Activated CD4-positive, alpha-beta T cell treated with anti-CD3 and anti-CD28 coated beads, Interleukin-2, amount 50 U/mL, for 48 hours (primary cell): ENCODE results near the gene ERO1B.

Source experiments
- DNase-seq, 2 experiments: peaks; one replicate each; pipeline ENCODE4 v3.0.0-alpha.2; 2020

The ERO1B gene

DNA sequence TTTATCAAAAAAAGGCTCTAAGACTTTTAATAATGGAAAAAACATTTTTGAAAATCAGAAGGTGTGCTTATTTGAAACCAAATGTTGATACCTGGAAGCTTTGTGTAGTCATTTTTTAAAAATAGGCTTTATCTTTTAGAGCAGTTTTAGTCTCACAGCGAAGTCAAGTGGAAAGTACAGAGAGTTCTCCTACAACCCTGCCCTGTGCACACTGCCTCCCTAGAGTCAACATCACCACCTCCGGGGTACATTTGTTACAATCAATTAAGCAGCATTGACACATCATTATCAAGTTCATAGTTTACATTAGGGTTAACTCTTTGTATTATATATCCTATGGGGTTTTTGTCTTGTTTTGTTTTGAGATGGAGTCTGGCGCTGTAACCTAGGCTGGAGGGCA is 10.7 kb upstream of the ERO1B start:
- DNase-seq = no peak

DNA sequence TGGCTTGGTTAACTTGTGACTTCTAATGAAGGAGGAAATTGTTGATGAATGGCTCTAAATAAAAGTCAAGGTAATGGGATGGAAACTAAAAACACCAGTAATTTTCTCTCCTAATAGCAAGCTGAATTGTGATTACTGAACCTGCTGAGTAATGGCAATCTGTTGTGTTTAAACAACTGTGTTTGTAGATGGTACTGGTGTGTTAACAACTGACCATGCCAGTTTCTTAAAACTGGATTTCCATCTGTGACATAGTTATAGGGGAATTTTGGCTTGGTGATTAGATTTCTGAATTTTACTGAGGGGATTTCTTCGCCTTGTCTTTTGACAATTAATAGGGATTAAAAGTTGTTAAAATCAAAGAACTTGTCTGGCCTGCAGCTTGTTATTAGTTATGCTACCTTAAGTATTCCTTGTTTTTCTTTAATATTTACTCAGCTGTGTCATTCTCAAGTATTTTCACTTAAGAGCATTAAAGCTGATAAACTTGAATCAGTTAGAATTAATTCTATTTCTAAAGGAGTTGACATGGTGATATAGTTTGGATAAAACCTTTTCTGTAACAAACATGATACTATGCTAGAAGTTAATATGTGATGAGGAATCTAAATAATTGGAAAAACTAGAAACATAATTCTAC is 7.9 kb upstream of the ERO1B start:
- DNase-seq = no peak

DNA sequence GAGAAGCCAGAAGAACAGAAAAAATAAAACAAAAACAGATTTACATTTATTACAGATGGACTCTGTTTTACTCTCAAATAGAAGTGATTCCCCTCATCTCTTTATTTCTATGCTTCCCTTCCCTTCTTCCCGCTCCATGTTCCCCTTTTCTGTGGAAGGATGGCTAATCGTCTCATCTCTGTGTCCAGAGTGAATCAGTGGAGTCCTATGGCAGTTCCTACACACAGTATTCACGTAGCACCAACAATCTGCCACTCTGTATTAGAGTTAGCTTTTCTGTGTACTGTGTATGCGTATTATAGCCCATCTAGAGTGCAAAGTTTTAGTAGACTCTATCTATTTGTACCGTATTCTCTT is 6.8 kb upstream of the ERO1B start:
- DNase-seq = no peak

DNA sequence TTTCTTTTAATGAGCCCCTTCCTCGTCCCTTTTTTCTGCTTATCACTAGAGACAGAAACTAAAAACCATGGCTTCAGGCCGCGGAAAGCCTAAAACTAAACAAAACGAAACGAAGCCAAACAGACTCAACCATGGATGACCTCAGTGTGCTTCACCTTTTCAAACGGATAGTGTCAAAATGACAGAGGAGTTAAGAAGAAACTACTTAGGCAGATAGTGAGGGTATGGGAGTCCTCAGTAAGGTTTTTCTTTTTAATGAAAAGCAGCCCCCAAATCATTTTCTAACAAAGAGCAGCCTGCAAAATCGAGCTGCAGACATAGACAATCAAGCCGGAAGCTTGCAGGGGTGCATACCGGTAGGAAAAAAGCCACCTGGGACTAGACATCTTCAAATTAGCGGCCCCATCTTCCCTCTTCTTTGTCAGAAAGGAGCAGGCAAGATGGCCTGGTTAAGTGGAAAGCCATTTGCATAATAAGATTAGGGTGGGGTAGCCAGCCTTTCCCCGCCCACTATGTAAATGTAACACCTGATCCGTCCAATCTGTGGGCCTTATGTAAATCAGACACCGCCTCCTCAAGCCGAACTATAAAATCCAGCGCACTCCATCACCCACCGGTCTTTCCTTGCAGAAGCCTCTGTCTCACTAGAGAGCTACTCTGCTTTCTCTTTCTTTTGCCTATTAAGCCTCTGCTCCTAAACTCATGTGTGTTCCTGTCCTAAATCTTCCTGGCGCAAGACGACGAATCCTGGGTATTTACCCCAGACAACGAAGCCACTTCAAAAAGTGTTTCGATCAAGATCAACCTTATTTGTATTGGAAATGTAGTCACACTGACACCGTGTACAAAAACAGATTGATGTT is 6.2 kb upstream of the ERO1B start:
- DNase-seq = no peak

DNA sequence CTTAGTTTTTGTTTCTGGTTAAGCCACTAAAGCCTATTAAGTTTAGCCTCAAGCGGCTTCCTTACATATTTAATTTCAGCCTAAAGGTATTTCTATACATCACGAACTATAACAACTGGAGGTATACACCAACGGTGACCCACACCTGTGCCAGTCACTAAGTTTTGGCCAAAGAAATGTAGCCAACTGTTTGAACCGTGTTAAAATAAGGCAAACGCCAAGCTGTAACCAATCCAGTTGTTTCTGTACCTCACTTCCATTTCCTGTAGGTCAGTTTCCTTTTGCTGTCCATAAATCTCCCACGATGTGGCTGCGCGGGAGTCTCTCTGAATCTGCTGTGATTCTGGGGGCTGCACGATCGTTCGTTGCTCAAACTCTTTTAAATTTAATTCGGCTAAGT is 5.6 kb upstream of the ERO1B start:
- no peak for DNase-seq

DNA sequence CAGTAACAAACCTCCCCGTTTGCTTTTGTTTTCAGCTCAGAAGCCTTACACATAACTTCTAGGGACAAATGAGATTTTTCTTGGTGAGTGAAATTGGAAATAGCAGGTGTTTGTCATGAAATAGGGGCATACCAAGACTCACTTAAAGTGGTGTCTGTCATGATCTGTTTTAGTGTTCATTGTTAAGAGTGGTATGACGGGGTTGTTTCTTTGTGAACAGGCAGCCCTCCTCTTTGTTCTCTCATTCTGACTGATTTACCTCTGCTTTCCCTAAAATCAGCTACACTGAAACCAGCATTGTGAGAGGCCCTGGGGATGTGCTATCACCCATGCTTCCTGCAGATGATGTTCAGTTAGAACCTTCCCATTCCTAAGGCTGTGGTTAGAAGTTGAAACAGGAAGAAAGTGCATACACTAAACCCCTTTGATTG is 2.5 kb upstream of the ERO1B start:
- peak; percentile 18 to 35 for DNase-seq

DNA sequence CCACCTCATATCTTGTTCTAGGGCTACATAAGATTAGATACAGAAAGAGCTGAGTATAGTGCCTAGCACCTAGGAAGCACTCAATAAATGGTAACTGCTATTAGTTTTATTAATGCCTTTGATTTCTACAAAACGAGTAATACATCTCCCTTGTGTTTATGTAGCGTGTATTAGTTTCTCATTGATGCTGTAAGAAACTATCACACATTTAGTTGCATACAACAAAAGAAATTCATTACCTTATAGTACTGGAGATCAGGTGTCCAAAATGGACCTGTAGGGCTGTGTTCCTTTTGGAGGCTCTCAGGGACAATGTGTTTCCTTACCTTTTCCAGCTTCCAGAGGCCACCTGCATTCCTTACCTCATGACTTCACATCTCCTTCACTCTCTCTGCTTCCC is 961 bp upstream of the ERO1B start:
- DNase-seq = no peak

DNA sequence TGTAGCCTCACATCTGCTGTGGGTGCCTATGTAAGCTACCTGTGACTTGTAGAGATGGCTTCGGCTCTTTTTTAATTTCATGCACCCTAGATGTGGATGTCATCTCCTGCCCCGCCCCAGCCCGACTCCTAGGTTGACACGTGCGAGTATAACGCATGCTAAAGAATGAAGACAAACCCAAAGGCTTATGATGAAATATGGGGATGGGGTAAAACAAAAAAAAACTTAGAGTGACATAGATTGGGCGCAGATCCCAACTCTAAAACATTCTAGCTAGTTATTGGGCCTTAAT is 613 bp upstream of the ERO1B start:
- DNase-seq = peak; percentile 40 to 54

DNA sequence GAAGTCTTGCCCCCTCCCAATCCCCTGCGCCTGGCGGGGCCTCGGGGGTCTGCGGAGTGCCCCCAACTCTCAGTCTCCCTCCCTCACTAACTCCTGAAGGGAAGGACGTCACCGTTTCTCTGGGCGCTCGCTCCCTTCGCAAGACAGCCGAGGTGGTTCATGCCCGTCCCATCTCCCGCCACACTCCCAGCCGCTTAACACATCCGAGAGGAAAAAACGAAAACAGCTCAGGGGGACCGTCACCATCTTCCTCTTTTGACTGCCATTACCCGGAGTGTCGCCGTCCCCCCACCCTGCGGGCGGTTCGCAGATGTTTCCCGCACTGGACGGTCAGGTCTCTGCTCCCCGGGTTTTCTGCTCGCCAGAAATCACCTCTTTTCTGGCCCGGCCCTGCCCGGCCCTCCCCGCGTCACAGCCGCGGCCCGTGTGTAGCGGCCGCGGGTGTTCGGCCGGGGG is 532 bp downstream of the ERO1B start:
- peak; percentile 24 to 44 for DNase-seq

DNA sequence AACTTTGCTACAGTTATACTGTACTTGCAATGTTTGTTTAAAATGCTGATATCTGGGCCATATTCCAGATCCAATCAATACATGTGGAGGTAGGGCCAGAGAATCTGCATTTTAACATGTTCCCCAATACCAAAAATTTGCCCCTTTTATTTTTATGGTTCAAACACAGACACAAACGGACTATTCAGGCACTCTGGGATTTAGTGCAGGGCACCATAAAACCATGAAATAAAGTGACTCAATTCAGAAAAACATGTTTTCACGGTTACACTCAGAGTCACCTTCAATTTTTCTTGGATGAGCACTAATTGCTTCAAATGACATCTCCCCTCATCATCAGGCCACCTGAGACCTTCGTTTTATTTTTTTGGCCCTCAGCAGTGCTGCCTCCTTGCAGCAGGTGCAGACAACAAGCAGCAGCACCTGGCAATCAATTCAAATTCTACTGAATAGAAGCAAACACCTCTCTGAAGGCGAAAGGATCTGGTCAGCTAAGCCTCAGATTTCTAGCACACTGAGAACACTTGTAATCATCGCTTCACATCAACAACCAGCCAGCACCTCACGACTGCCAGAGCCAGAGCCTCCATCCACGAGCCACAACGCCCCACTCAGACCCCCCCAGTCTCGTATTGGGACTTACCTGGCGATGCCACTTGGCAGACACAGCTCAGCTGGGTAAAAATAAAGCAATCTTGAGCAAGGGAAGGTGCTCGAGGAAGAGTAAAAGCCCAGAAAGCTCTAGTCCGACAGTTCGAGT is 1.1 kb downstream of the ERO1B start:
- DNase-seq = peak; percentile 7 to 22

DNA sequence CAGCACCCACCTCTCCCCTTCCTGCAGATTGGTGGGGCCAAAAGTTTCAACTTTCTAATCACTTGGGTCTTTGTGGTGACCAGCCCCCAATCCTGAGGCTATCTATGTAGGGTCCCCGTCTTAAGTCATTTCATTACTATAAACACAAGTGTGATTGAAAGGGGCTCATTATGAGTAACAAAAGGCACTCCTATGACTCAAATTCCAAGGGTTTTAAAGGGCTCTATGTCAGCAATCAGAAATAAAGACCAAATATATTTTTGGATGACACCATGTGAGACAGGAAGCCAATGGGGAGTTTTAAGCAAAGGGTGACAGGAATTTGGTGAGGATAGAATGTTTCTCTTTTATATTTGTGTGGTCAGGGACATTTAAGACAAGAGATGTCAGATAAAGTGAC is 6.2 kb downstream of the ERO1B start:
- DNase-seq = no peak

DNA sequence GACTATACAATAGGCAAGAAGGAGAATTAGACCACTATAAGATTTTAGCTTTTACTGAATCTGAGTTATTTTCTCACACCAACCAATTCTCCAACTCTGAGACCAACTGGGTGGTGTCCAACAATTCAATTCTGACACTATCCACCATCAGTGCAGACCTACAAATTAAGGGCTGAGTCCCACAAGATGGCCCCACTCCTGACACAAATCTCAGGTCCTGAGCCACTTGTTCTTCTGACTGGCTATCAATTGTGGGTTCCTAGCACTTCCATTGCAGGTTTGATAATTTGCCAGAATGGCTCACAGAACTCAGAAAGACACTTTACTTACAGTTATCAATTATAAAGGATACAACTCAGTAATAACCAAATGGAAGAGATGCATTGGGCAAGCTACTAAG is 6.7 kb downstream of the ERO1B start:
- DNase-seq = no peak

DNA sequence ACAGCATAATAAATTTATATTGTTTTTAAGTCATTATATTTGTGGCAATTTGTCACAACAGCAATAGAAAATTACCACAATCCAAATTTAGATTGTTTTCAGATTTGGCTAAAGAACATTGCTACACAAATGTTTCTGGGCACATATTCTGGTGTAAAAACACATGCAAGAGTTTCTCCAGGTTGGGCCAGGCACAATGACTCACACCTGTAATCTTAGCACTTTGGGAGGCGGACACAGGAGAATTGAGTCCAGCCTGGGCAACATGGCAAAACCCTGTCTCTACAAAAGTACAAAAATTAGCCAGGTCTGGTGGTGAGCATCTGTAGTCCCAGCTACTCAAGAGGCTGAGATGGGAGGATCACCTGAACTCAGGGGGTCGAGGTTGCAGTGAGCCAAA is 8.4 kb downstream of the ERO1B start:
- DNase-seq = no peak

DNA sequence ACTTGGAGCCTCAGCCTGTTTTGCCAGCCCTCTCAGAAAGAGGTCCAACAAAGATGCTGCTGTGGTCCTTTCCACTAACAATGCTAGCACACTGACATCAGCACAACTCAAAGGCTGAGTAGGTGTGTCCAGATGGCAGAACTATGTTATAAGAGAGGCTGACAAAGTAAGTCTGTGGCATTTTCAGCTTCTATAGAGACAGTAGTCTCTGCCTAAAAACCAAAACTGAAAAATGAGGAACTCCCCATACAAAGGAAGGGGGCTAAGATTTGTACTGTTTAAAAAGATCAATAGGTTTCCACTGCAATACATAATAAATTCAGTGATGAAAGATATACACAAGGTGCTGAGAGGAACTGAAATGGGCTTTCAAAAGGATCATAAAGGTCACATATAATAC is 12.3 kb downstream of the ERO1B start:
- DNase-seq = no peak

DNA sequence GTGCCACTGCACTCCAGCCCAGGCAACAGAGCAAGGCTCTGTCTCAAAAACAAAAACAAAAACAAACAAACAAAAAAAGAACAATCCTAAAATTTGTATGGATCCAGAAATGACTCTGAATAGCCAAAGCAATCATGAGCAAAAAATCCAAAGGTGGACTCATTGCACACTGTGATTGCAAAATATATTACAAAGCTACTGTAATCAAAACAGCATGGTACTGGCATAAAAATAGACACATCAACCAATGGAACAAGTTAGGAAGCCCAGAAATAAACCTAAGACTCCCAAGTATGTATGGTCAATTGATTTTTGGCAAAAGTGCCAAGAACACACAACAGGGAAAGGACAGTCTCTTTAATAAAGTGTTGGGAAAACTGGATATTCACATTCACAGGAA is 19.9 kb downstream of the ERO1B start:
- no peak for DNase-seq

DNA sequence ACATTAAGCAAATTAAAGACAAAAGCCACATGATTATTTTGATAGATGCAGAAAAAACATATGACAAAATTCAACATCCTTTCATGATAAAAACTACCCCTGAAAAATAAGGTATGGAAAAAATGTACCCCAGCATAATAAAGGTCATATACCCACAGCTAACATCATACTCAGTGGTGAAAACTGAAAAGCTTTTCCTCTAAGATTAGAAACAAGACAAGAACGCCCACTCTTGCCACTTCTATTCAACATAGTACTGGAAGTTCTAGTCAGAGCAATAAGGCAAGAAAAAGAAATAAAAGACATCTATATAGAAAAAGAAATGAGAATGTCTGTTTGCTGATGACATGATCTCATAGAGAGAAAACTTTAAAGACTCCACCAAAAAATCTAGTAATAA is 20.7 kb downstream of the ERO1B start:
- no peak for DNase-seq

DNA sequence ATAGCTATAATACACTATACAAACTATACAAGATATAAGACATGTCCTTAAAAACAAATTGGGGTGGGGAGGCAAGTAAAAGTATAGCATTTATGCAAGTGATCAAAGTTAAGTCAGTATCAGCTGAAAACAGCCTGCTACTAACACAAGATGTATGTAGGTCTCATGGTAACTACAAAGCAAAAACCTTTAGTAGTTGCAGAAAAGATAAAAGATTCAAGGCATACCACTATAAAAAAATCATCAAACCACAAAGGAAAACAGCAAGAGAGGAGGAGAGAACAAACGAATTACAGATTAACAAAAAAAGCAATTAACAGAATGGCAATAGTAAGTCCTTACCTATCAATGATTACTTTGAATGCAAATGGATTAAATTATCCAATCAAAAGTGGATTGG is 22.7 kb downstream of the ERO1B start:
- no peak for DNase-seq

DNA sequence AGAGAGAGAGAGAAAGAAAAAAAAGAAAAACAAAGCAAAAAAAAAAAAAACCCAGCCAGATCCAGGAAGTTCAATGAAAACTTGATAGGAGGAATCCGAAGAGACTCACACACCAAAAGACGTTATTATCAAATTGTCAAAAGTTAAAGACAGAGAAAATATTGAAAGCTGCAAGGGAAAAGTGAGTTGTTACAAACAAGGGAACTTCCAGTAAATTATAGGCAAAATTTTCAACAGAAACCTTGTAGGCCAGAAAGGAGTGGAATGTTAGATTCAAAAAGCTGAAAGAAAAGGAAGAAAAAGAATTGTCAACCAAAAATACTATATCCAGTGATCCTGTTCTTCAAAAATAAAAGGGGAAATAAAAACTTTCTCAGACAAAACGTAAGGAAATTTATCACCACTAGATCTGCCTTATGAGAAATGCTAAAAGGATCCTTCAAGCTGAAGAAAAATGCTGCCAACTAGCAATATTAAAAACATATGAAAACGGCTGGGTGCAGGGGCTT is 23.6 kb downstream of the ERO1B start:
- DNase-seq = no peak

DNA sequence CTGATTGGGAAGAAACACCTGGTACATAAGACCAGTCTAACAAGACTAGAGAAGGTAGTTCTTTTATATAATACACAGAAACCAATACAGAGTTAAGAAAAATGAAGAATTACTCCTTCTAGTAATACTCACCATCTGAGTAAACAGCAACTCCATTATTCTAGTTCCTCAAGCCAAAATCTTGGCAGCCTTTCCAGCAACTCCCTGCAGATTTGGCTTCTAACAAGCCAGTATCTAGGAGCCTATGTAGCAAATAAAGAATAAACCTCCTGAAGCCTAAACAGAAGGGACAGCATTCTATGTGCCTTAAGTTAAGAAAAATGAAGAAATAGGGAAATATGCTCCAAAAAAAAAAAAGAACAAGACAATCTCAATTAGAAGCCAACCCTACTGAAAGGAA is 24.5 kb downstream of the ERO1B start:
- no peak for DNase-seq

DNA sequence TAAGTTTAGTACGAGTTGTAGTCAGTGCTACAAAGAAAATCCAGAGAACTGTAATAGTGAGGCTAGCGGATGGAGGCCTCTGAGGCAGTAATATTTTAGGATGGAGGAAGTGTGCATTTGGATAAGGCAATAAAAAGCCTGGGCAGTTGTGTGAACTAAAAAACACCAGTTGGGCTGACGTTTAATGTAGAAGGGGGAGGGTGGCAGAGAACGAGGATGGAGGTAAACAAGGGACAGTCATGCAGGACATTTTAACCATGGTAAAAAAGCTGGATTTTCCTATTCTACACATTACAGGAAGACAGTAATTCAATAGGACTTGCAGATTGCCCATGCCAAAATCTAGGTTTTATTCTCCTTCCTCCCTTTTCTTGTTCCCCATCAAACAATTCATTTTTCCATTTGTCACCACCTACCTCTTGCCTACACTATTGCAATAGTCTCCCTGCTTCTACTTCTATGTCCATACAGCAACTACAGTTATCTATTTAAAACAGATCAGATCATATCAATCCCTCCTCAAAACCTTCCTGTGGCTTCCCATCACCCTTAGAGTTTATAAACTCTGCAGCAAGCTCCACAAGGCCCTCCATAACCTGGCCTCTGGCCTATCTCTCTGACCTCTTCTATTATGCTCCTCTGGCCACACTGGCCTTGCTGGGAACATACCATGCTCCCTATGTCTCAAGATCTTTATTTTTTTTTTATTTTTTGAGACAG is 27.7 kb downstream of the ERO1B start:
- no peak for DNase-seq

DNA sequence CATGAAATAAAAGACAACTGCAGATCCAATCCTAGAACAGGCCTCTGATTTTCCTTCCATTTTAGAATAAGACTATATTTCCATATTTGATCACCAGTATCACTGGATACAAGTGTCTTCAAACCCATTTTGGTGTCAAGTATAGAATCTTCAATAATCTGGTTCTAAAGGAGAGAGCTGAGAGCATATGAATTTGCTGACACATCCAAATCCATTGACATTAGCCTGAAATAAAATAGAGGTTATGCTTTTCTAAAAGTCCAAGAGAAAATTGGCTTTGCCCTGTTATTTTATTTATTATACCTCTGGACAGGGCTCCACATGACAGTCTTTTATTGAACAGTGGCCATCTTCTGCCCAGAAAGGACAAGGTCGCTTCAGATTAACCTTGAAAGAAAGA is 28.6 kb downstream of the ERO1B start:
- no peak for DNase-seq

DNA sequence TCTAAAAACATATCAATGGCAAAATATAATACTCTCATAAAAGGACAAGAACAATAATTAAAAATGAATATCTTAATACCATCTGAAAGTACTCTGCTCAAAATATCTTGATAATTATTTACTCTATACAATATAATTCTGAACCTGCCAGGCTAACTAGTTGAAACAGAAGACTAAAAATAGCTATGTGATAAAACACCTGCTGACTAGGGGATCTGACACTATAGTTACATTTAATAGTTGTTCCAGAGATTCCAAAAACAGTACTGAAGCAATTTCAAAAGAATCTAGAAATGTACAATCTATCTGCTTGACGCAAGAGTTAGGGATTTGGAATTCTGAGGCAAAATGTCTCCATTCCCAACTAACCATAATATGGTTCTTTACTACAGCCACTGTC is 30.2 kb downstream of the ERO1B start:
- DNase-seq = no peak

DNA sequence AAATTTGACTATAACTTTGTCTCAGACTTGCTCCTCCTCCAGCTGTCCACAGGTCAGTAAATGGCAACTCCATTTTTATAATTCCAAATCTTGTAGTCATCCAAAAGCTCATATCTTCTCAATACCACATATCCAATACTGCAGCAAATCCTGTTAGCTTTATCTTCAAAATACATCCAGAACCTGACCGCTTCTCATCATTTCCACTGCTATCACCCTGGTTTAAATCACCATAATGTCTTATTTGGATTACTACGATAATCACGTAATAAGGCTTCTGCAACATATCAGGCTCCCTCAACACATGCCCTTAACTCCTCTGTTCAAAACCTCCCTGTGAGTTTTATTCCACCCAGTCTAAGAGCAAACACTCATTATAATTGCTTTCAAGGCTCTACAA is 34.5 kb downstream of the ERO1B start:
- no peak for DNase-seq
